OCI-LY7 (cell line): ENCODE measurements around the gene EVI2A. TPM values are rescaled to one million over a fixed set of nuclear protein-coding genes. Genes with fewer than 3 reads are reported as not detected.

Experiments used
- BruUV-seq: library from RNA; stranded (reverse); fragments of 400-500 nt; replicated peaks from 2 replicates; lab custom pipeline; 2021; lab: Mats Ljungman, UMichigan
- CTCF ChIA-PET: fragments of 300-600 bp; sonication (Branson Sonifier 250); formaldehyde crosslinking; loops from one replicate; lab custom pipeline; 2022; ENCODE audit warnings: antibody characterized with exemption; ENCODE audit not compliant: unreplicated experiment; lab: Charles Lee
- POLR2A ChIA-PET: fragments of 300-600 bp; sonication (Branson Sonifier 250); formaldehyde crosslinking; loops from one replicate; lab custom pipeline; 2022; ENCODE audit warnings: antibody characterized with exemption; lab: Charles Lee
- DNase-seq: peaks from one replicate; pipeline ENCODE4 v3.0.0-alpha.2; 2015; ENCODE audit warnings: low spot score
- H2AFZ ChIP-seq: fragments of 200-600 bp; sonication (generic), shearing (Covaris generic); 2 replicates; pipeline ENCODE4 v1.6.1; 2014; ENCODE audit warnings: mild to moderate bottlenecking, antibody characterized with exemption, low read length, moderate library complexity
- H3K27ac ChIP-seq: fragments of 200-600 bp; sonication (generic); 2 replicates; pipeline ENCODE4 v1.5.1; 2014; ENCODE audit warnings: mixed run types, low read depth, mild to moderate bottlenecking, moderate library complexity, low read length, inconsistent platforms; ENCODE audit not compliant: poor library complexity, severe bottlenecking
- H3K36me3 ChIP-seq: fragments of 200-600 bp; sonication (generic); 2 replicates; pipeline ENCODE4 v1.6.1; 2014; ENCODE audit warnings: mild to moderate bottlenecking, antibody characterized with exemption, low read length, moderate library complexity, mixed read lengths; ENCODE audit not compliant: insufficient read depth
- H3K4me1 ChIP-seq: fragments of 200-600 bp; sonication (generic); 2 replicates; pipeline ENCODE4 v1.5.1; 2014; ENCODE audit warnings: mild to moderate bottlenecking, low read length; ENCODE audit not compliant: insufficient read depth, poor library complexity, severe bottlenecking
- H3K4me2 ChIP-seq: fragments of 200-600 bp; sonication (generic); 2 replicates; pipeline ENCODE4 v1.6.1; 2014; ENCODE audit warnings: mild to moderate bottlenecking, low read length
- H3K4me3 ChIP-seq: fragments of 200-600 bp; sonication (generic); 2 replicates; pipeline ENCODE4 v1.5.1; 2014; ENCODE audit warnings: mild to moderate bottlenecking, low read depth, low read length; ENCODE audit not compliant: poor library complexity, severe bottlenecking
- H3K79me2 ChIP-seq: fragments of 200-600 bp; sonication (generic); 2 replicates; pipeline ENCODE4 v1.6.1; 2016; ENCODE audit warnings: low read depth, mild to moderate bottlenecking, low read length, moderate library complexity, mixed read lengths; ENCODE audit not compliant: insufficient read depth
- H3K9me2 ChIP-seq: fragments of 200-600 bp; sonication (generic); 2 replicates; pipeline ENCODE4 v1.6.1; 2016; ENCODE audit warnings: mild to moderate bottlenecking, low read length, mixed read lengths; ENCODE audit not compliant: insufficient read depth
- H3K9me3 ChIP-seq: fragments of 200-600 bp; sonication (generic); 2 replicates; pipeline ENCODE4 v1.6.1; 2014; ENCODE audit warnings: mild to moderate bottlenecking, mixed run types, low read length, mixed read lengths
- H4K20me1 ChIP-seq: fragments of 200-600 bp; sonication (generic); 2 replicates; pipeline ENCODE4 v1.6.1; 2014; ENCODE audit warnings: mild to moderate bottlenecking, antibody characterized with exemption, low read length, moderate library complexity, mixed read lengths; ENCODE audit not compliant: insufficient read depth
- CTCF ChIP-seq: fragments of 200-600 bp; sonication (generic); conservative IDR thresholded peaks from 2 replicates; pipeline ENCODE4 v1.5.1; 2014; ENCODE audit warnings: mild to moderate bottlenecking, antibody characterized with exemption, low read length, moderate library complexity, mixed read lengths
- EZH2phosphoT487 ChIP-seq: fragments of 200-600 bp; sonication (generic); IDR thresholded peaks from 2 replicates; pipeline ENCODE4 v1.6.1; 2018; ENCODE audit warnings: low read depth, borderline replicate concordance, mild to moderate bottlenecking, mixed run types, antibody characterized with exemption, low read length, moderate library complexity, mixed read lengths
- intact Hi-C: fragments of 100-400 bp; cut with micrococcal nuclease; formaldehyde crosslinking; loops from one replicate; pipeline ENCODE4 v1.10.0; 2022; ENCODE audit not compliant: unreplicated experiment
- total RNA-seq, 2 experiments: library from RNA; depleted of rRNA in 1 of 2; stranded (reverse); fragments of >200 nt in 1 of 2; shearing (Covaris generic) in 1 of 2; gene quantifications; 2 replicates each; pipeline ENCODE4 v1.2.3, GENCODE V29; 2014 to 2022

Gene EVI2A
- total RNA-seq, 2 experiments from 2014 or later: 14.1 to 31.3 TPM

GRCh38 chr17:31318851-31319661 is 2.4 kb downstream of the EVI2A start:
- Histone ChIP-seq H3K9me3 (no peaks in the 10 kb centered on the region), H3K4me2 (peak overlapping the region; percentile 93), H4K20me1 (no peaks in the 10 kb centered on the region), H3K9me2 (no peaks in the 10 kb centered on the region), H2AFZ (peak overlapping the region; percentile 36; the same call in 1 of the 2 replicates), H3K79me2 (peaks cover 80% of the 10 kb centered on the region), H3K36me3 (peaks cover 6% of the 10 kb centered on the region; the same call in 1 of the 2 replicates), H3K4me1 (peaks cover 48% of the 10 kb centered on the region), H3K27ac (peak overlapping the region; percentile 97), H3K4me3 (peak overlapping the region; percentile 77)
- BruUV-seq: TSS peak; percentile 89
- intact Hi-C loops: loop anchor here (5.0 kb wide), 1 partner anchor 218 kb away; no protein-coding TSS in a partner anchor
- CTCF ChIA-PET: no interaction called here
- DNase-seq: peak; percentile 87
- POLR2A ChIA-PET: interaction anchor here (0.6 to 2.7 kb wide), 11 partner anchors 8 to 508 kb away, joined by 3 to 71 read pairs (median 5); no protein-coding TSS in a partner anchor
- TF ChIP-seq EZH2phosphoT487: no peak
- no peak for TF ChIP-seq CTCF

- Histone ChIP-seq H3K79me2 (peaks cover 84% of the 10 kb centered on the region), H3K9me2 (no peaks in the 10 kb centered on the region), H3K4me3 (peak overlapping the region; percentile 77), H3K9me3 (no peaks in the 10 kb centered on the region), H4K20me1 (no peaks in the 10 kb centered on the region), H3K4me1 (peaks cover 48% of the 10 kb centered on the region), H3K4me2 (peak overlapping the region; percentile 93), H2AFZ (peak overlapping the region; percentile 36; the same call in 1 of the 2 replicates), H3K27ac (peak overlapping the region; percentile 97), H3K36me3 (peaks cover 6% of the 10 kb centered on the region; the same call in 1 of the 2 replicates)
- no TSS peak for BruUV-seq
- intact Hi-C loops: loop anchor here (5.0 kb wide), 1 partner anchor 219 kb away; no protein-coding TSS in a partner anchor
- ChIA-PET CTCF (no interaction called here), POLR2A (interaction anchor here (0.6 to 2.7 kb wide), 7 partner anchors 8 to 507 kb away, joined by 3 to 71 read pairs (median 5); no protein-coding TSS in a partner anchor)
- DNase-seq: peak; percentile 87
- TF ChIP-seq CTCF (no peak), EZH2phosphoT487 (no peak)
These were observed 3.1 kb downstream of the EVI2A start for GRCh38 chr17:31318298-31318801.
